K562 (cell line): ENCODE data around the gene NQO2. TPM values are rescaled to one million over a fixed set of nuclear protein-coding genes. Genes with fewer than 3 reads are reported as not detected.

Experiments
- ATAC-seq: fragments of 200-7000 bp; cut with Tn5 transposase; 3 replicates; pipeline ENCODE4 v1.9.1; 2020; ENCODE audit warnings: moderate library complexity
- BruUV-seq: library from RNA; stranded (reverse); fragments of 400-500 nt; replicated peaks from 2 replicates; lab custom pipeline; 2021; lab: Mats Ljungman, UMichigan
- CTCF ChIA-PET: fragments of 300-600 bp; formaldehyde crosslinking; extraction: SDS; loops from one replicate; lab custom pipeline; 2021; ENCODE audit warnings: low intra/inter-chr PET ratio; lab: Yijun Ruan, JAX
- POLR2A ChIA-PET: fragments of 300-600, 350-650 bp; sonication (Branson Sonifier 250); formaldehyde crosslinking; extraction: SDS; loops from one replicate; lab custom pipeline; 2021; ENCODE audit warnings: antibody characterized with exemption, inconsistent platforms; lab: Yijun Ruan, JAX
- DNase-seq, 4 experiments: peaks; one replicate each; pipeline versions ENCODE4 v3.0.0 to v3.0.0-alpha.2; 2011 to 2018; ENCODE audit warnings: low spot score in 3 of 4, mixed read lengths in 3 of 4; ENCODE audit errors: extremely low read depth in 1 of 4
- FAIRE-seq: peaks from 2 replicates; lab custom pipeline; 2011; peaks lifted over from hg19 to GRCh38; lab: Jason Lieb, UNC
- H2AFZ ChIP-seq: 2 replicates; pipeline ENCODE4 v1.6.0; 2011; ENCODE audit warnings: low read depth, low read length, control low read depth, inconsistent platforms
- H3K27ac ChIP-seq: fragments of 200-600 bp; 3 replicates; pipeline ENCODE4 v1.8.0; 2011; ENCODE audit warnings: low read depth, mild to moderate bottlenecking, control low read depth, inconsistent platforms, low read length, moderate library complexity, mixed read lengths; ENCODE audit errors: extremely low read depth
- H3K27me3 ChIP-seq, 2 experiments: fragments of 300-600 bp in 1 of 2; 2 replicates in 1 of 2; 3 replicates in 1 of 2; pipeline versions ENCODE4 v1.6.0 to v1.8.0; 2011; ENCODE audit warnings: inconsistent platforms in 2 of 2, low read length in 2 of 2, mild to moderate bottlenecking in 1 of 2, mixed read lengths in 1 of 2, moderate library complexity in 1 of 2; ENCODE audit not compliant: control insufficient read depth in 2 of 2, insufficient read depth in 2 of 2
- H3K36me3 ChIP-seq: fragments of 300-600 bp; 3 replicates; pipeline ENCODE4 v1.8.0; 2011; ENCODE audit warnings: mild to moderate bottlenecking, low read length, inconsistent platforms; ENCODE audit not compliant: control insufficient read depth, insufficient read depth
- H3K4me1 ChIP-seq, 2 experiments: fragments of 200-600 bp in 1 of 2; replicated peaks in 1 of 2; 2 replicates in 1 of 2; 3 replicates in 1 of 2; pipeline versions ENCODE4 v1.5.1 to v1.8.0; 2011; ENCODE audit warnings: inconsistent platforms in 2 of 2, low read length in 2 of 2, mild to moderate bottlenecking in 1 of 2, mixed read lengths in 1 of 2, moderate library complexity in 1 of 2; ENCODE audit not compliant: control insufficient read depth in 2 of 2, insufficient read depth in 2 of 2
- H3K4me2 ChIP-seq: 2 replicates; pipeline ENCODE4 v1.6.1; 2011; ENCODE audit warnings: low read length, control low read depth, inconsistent platforms, mixed read lengths; ENCODE audit not compliant: insufficient read depth
- H3K4me3 ChIP-seq: fragments of 200-600 bp; sonication (generic), shearing (Covaris generic); 2 replicates; pipeline ENCODE4 v1.5.1; 2016; ENCODE audit warnings: control low read depth, inconsistent platforms
- H3K79me2 ChIP-seq: fragments of 200-600 bp; 3 replicates; pipeline ENCODE4 v1.8.0; 2011; ENCODE audit warnings: low read length, inconsistent platforms; ENCODE audit not compliant: control insufficient read depth, insufficient read depth
- H3K9ac ChIP-seq, 2 experiments: 2 replicates each; pipeline versions ENCODE4 v1.6.0 to v1.6.1; 2011; ENCODE audit warnings: low read depth in 2 of 2, low read length in 2 of 2, control low read depth in 1 of 2, inconsistent platforms in 1 of 2, mild to moderate bottlenecking in 1 of 2, mixed read lengths in 1 of 2; ENCODE audit not compliant: insufficient read depth in 1 of 2
- H3K9me1 ChIP-seq: one replicate; pipeline ENCODE4 v1.6.0; 2011; ENCODE audit warnings: inconsistent platforms, mild to moderate bottlenecking, low read length, moderate library complexity; ENCODE audit not compliant: control insufficient read depth, insufficient read depth
- H3K9me3 ChIP-seq: replicated peaks from 2 replicates; pipeline ENCODE4 v1.5.1; 2011; ENCODE audit warnings: low read depth, low read length, inconsistent platforms; ENCODE audit not compliant: control insufficient read depth, insufficient read depth
- H4K20me1 ChIP-seq: replicated peaks from 2 replicates; pipeline ENCODE4 v1.6.1; 2011; ENCODE audit warnings: low read length, inconsistent platforms, mixed read lengths; ENCODE audit not compliant: control insufficient read depth, insufficient read depth
- CBX8 ChIP-seq: fragments of 200-600 bp; sonication (generic); IDR thresholded peaks from 2 replicates; pipeline ENCODE4 v1.6.1; 2012; ENCODE audit warnings: borderline replicate concordance, mixed run types, low read depth, mild to moderate bottlenecking, moderate library complexity, mixed read lengths, low read length, control low read depth, inconsistent platforms; ENCODE audit not compliant: poor library complexity, severe bottlenecking; ENCODE audit errors: extremely low read depth
- ELK3 ChIP-seq: fragments of 450-650 bp; formaldehyde crosslinking; IDR thresholded peaks from 2 replicates; pipeline ENCODE4 v1.4.0; 2020; ENCODE audit warnings: mild to moderate bottlenecking
- KLF1 ChIP-seq: fragments of 450-650 bp; IDR thresholded peaks from 2 replicates; pipeline ENCODE4 v1.6.1; 2016; ENCODE audit warnings: missing genetic modification characterization, missing compliant biosample characterization
- NR4A1 ChIP-seq, 2 experiments: fragments of 250-450 bp in 1 of 2; fragments of 450-650 bp in 1 of 2; sonication (Bioruptor Pico) in 1 of 2; IDR thresholded peaks; 2 replicates each; pipeline versions ENCODE4 v1.4.0 to v1.6.1; 2016 to 2020; ENCODE audit warnings: mild to moderate bottlenecking in 2 of 2, missing compliant biosample characterization in 1 of 2, missing genetic modification characterization in 1 of 2, moderate library complexity in 1 of 2
- RBM22 ChIP-seq: fragments of 200-400 bp; formaldehyde crosslinking; IDR thresholded peaks from 2 replicates; pipeline ENCODE4 v1.6.1; 2018; ENCODE audit warnings: low read length, low read depth; ENCODE audit not compliant: poor library complexity, severe bottlenecking
- THRA ChIP-seq: fragments of 450-650 bp; IDR thresholded peaks from 2 replicates; pipeline ENCODE4 v1.6.1; 2017; ENCODE audit warnings: mild to moderate bottlenecking, moderate library complexity
- ZFP91 ChIP-seq: sonication (generic); formaldehyde crosslinking; IDR thresholded peaks from 2 replicates; pipeline ENCODE4 v1.8.0; 2022; ENCODE audit warnings: mild to moderate bottlenecking, missing genetic modification reagents
- ZNF398 ChIP-seq: fragments of 250-450 bp; sonication (Bioruptor Pico); IDR thresholded peaks from 2 replicates; pipeline ENCODE4 v1.8.0; 2021; ENCODE audit warnings: moderate library complexity, mild to moderate bottlenecking, inconsistent platforms
- ZNF77 ChIP-seq: fragments of 250-450 bp; sonication (Bioruptor Pico); IDR thresholded peaks from 2 replicates; pipeline ENCODE4 v1.5.0; 2020
- WGBS: fragments of 100-300 bp; shearing (Covaris generic); methylation state at CpG from one replicate; pipeline ENCODE4 v1.1.6; 2016; ENCODE audit warnings: low coverage, mixed read lengths; ENCODE audit not compliant: insufficient coverage; ENCODE audit errors: missing lambda C conversion rate; 5-methylcytosine and 5-hydroxymethylcytosine counted together
- in situ Hi-C: fragments of 300-500 bp; cut with MboI; formaldehyde crosslinking; loops from 4 replicates; pipeline ENCODE4 v1.15.0; 2018; ENCODE audit warnings: inconsistent platforms, mixed read lengths
- intact Hi-C: fragments of 100-400 bp; cut with micrococcal nuclease; formaldehyde crosslinking; loops from 2 replicates; pipeline ENCODE4 v1.14.2; 2022
- polyA plus RNA-seq, 8 experiments: library from polyadenylated mRNA; depleted of rRNA in 4 of 8; stranded (reverse) in 5 of 8; unstranded in 3 of 8; fragments of >200 nt; fragmentation: Nextera tagmentation in 2 of 8; fragmentation: Illumina TruSeq in 1 of 8; extraction: Ambion mirVana in 2 of 8; extraction: Trizol in 1 of 8; gene quantifications; 2 replicates each; pipeline versions ENCODE4 v1.2.1 to v1.2.3, GENCODE V29; 2011 to 2014; ENCODE audit warnings: inconsistent platforms in 1 of 8, missing spikeins in 1 of 8
- total RNA-seq, 7 experiments: library from RNA; depleted of rRNA in 6 of 7; stranded (reverse); fragments of >200 nt in 6 of 7; fragmentation: Illumina TruSeq in 2 of 7; extraction: Trizol in 2 of 7; gene quantifications; 2 replicates each; pipeline versions ENCODE4 v1.2.1 to v1.2.3, GENCODE V29; 2011 to 2021; ENCODE audit warnings: low replicate concordance in 1 of 7

NQO2 gene
- total and polyA plus RNA-seq, 9 of the 15 experiments (the other 6 are each of a cell fraction or from before 2014, with no cell fraction given): 54.6 to 214 (median 116) TPM

- Histone ChIP-seq H3K4me2 (no peak overlapping the region), H3K9ac (no peak overlapping the region), H3K27ac (no peak overlapping the region)
Observed at GRCh38 chr6:2976060-2976459, 23.6 kb upstream of the NQO2 start.

More at GRCh38 chr6:2976060-2976459, 23.6 kb upstream of the NQO2 start:
- no peaks in the 10 kb centered on the region for H4K20me1 ChIP-seq
- no peak for TF ChIP-seq ZNF77
- TF ChIP-seq RBM22: no peak
- TF ChIP-seq ZNF398 (CRISPR knock-in tag): no peak
- no peak for TF ChIP-seq ZFP91 (CRISPR knock-in tag)
- TF ChIP-seq THRA: no peak
- TF ChIP-seq NR4A1 (CRISPR knock-in tag; IDR thresholded peaks at IDR 0.05): no peak
- peak; percentile 41; the same call in 1 of the 2 replicates for TF ChIP-seq NR4A1 (tag; IDR thresholded peaks at IDR 0.05)
- no peak for TF ChIP-seq ELK3 (CRISPR knock-in tag)
- TF ChIP-seq CBX8: no peak
- TF ChIP-seq KLF1 (tag): no peak
- WGBS: 81% methylated on average over 5 of the region's 5 CpGs
- no peaks in the 10 kb centered on the region for H3K9me1 ChIP-seq
- DNase-seq (no peak), ATAC-seq (no peak), FAIRE-seq (no peak)
- in situ Hi-C loops: no loop called here
- CTCF ChIA-PET: no interaction called here
- H3K4me3 ChIP-seq: no peak overlapping the region
- POLR2A ChIA-PET: interaction anchor here (1.0 to 1.7 kb wide), 3 partner anchors 9 to 134 kb away, joined by 3 to 4 read pairs (median 3); partner anchors contain the start of gene SERPINB1
- H3K27me3 ChIP-seq: no peaks in the 10 kb centered on the region
- H3K36me3 ChIP-seq: no peaks in the 10 kb centered on the region
- H3K9me3 ChIP-seq: no peaks in the 10 kb centered on the region
- peak overlapping the region; percentile 79 for H2AFZ ChIP-seq
- BruUV-seq: no TSS peak
- H3K79me2 ChIP-seq: peaks cover 8% of the 10 kb centered on the region
- peaks cover 19 to 56% of the 10 kb centered on the region in 2 experiments for H3K4me1 ChIP-seq
- intact Hi-C loops: no loop called here
